H1 (cell line): ENCODE data around the gene CHN2. TPM values are rescaled to one million over a fixed set of nuclear protein-coding genes. Genes with fewer than 3 reads are reported as not detected.

ENCODE experiments used
- CHD7 ChIP-seq: fragments of 300-600 bp; sonication (generic); IDR thresholded peaks from 2 replicates; pipeline ENCODE4 v1.7.1; 2012; ENCODE audit warnings: low read length, moderate library complexity, mild to moderate bottlenecking, inconsistent platforms; ENCODE audit not compliant: insufficient replicate concordance
- polyA plus RNA-seq, 7 experiments: library from polyadenylated mRNA; depleted of rRNA in 3 of 7; stranded (reverse) in 5 of 7; unstranded in 2 of 7; fragments of >200 nt in 5 of 7; fragments of 200-250 nt in 2 of 7; gene quantifications; 1 replicate in 5 of 7; 2 replicates in 1 of 7; 4 replicates in 1 of 7; pipeline versions ENCODE4 v1.2.1 to v1.2.3, GENCODE V29; 2011 to 2013; ENCODE audit warnings: missing spikeins in 2 of 7, mixed read lengths in 2 of 7
- total RNA-seq: library from RNA; stranded (reverse); fragmentation: NEBNext Ultra II Directional; extraction: Animal tissue kit (Norgen Biotek cat#: 25700); gene quantifications from 2 replicates; pipeline ENCODE4 v1.2.1, GENCODE V29; 2021

Gene CHN2
- total and polyA plus RNA-seq, 2 of the 8 experiments (the other 6 are each of a cell fraction or from before 2014, with no cell fraction given): 2.9 to 4.8 TPM

- no peak for TF ChIP-seq CHD7
These were observed 119.6 kb downstream of the CHN2 start (continued) for GRCh38 chr7:29314148-29314547.
